Measurements from ENCODE around the gene CRISPLD2.
"Not testable (repeated sequence)": the region's sequence is repeated elsewhere in the genome, so short reads cannot be mapped to it uniquely, and the experiment has no call there.

Gene CRISPLD2

GRCh38 chr16:84868829-84869472 lies 49.2 kb downstream of the CRISPLD2 start:
- H3K9ac ChIP-seq (ENCODE audit: low read length): no peak overlapping the region
- H3K4me1 ChIP-seq (ENCODE audit: control insufficient read depth, low read depth, low read length): no peaks in the 10 kb centered on the region
- no peak overlapping the region for H3K4me3 ChIP-seq (ENCODE audit: low read length)
- H3K27me3 ChIP-seq (ENCODE audit: control insufficient read depth, insufficient read depth, low read length): no peaks in the 10 kb centered on the region
- H3K9me3 ChIP-seq (ENCODE audit: control insufficient read depth, low read depth, low read length): no peaks in the 10 kb centered on the region
- no peaks in the 10 kb centered on the region for H3K36me3 ChIP-seq (ENCODE audit: control insufficient read depth, low read depth, low read length)
- no peak overlapping the region for H3K27ac ChIP-seq (ENCODE audit: low read length)

GRCh38 chr16:84869473-84869845 lies 49.7 kb downstream of the CRISPLD2 start:
- H3K4me1 ChIP-seq (ENCODE audit: control insufficient read depth, low read depth, low read length): no peaks in the 10 kb centered on the region
- no peak overlapping the region for H3K4me3 ChIP-seq (ENCODE audit: low read length)
- no peaks in the 10 kb centered on the region for H3K27me3 ChIP-seq (ENCODE audit: control insufficient read depth, insufficient read depth, low read length)
- H3K36me3 ChIP-seq (ENCODE audit: control insufficient read depth, low read depth, low read length): no peaks in the 10 kb centered on the region
- H3K9ac ChIP-seq (ENCODE audit: low read length): no peak overlapping the region
- H3K9me3 ChIP-seq (ENCODE audit: control insufficient read depth, low read depth, low read length): no peaks in the 10 kb centered on the region
- H3K27ac ChIP-seq (ENCODE audit: low read length): no peak overlapping the region

- not testable (repeated sequence) for H3K4me3 ChIP-seq (ENCODE audit: low read length); H3K27me3 ChIP-seq (ENCODE audit: control insufficient read depth, insufficient read depth, low read length); H3K4me1 ChIP-seq (ENCODE audit: control insufficient read depth, low read depth, low read length); H3K9me3 ChIP-seq (ENCODE audit: control insufficient read depth, low read depth, low read length); H3K36me3 ChIP-seq (ENCODE audit: control insufficient read depth, low read depth, low read length); H3K9ac ChIP-seq (ENCODE audit: low read length); H3K27ac ChIP-seq (ENCODE audit: low read length)
Measured at GRCh38 chr16:84872971-84873370, 53.2 kb downstream of the CRISPLD2 start.

- Histone ChIP-seq H3K9me3 (ENCODE audit: control insufficient read depth, low read depth, low read length) (no peaks in the 10 kb centered on the region), H3K4me3 (ENCODE audit: low read length) (no peak overlapping the region), H3K36me3 (ENCODE audit: control insufficient read depth, low read depth, low read length) (no peaks in the 10 kb centered on the region), H3K9ac (ENCODE audit: low read length) (no peak overlapping the region), H3K27ac (ENCODE audit: low read length) (no peak overlapping the region), H3K27me3 (ENCODE audit: control insufficient read depth, insufficient read depth, low read length) (no peaks in the 10 kb centered on the region), H3K4me1 (ENCODE audit: control insufficient read depth, low read depth, low read length) (no peaks in the 10 kb centered on the region)
Measured at GRCh38 chr16:84874004-84874435, 54.2 kb downstream of the CRISPLD2 start.

GRCh38 chr16:84874553-84874952 lies 54.8 kb downstream of the CRISPLD2 start:
- Histone ChIP-seq H3K27ac (ENCODE audit: low read length) (no peak overlapping the region), H3K9ac (ENCODE audit: low read length) (no peak overlapping the region), H3K4me1 (ENCODE audit: control insufficient read depth, low read depth, low read length) (no peaks in the 10 kb centered on the region), H3K9me3 (ENCODE audit: control insufficient read depth, low read depth, low read length) (no peaks in the 10 kb centered on the region), H3K4me3 (ENCODE audit: low read length) (no peak overlapping the region), H3K36me3 (ENCODE audit: control insufficient read depth, low read depth, low read length) (no peaks in the 10 kb centered on the region), H3K27me3 (ENCODE audit: control insufficient read depth, insufficient read depth, low read length) (no peaks in the 10 kb centered on the region)

GRCh38 chr16:84874983-84875382 lies 55.2 kb downstream of the CRISPLD2 start:
- no peaks in the 10 kb centered on the region for H3K36me3 ChIP-seq (ENCODE audit: control insufficient read depth, low read depth, low read length)
- H3K9me3 ChIP-seq (ENCODE audit: control insufficient read depth, low read depth, low read length): no peaks in the 10 kb centered on the region
- H3K9ac ChIP-seq (ENCODE audit: low read length): no peak overlapping the region
- no peak overlapping the region for H3K4me3 ChIP-seq (ENCODE audit: low read length)
- no peaks in the 10 kb centered on the region for H3K4me1 ChIP-seq (ENCODE audit: control insufficient read depth, low read depth, low read length)
- H3K27me3 ChIP-seq (ENCODE audit: control insufficient read depth, insufficient read depth, low read length): no peaks in the 10 kb centered on the region
- no peak overlapping the region for H3K27ac ChIP-seq (ENCODE audit: low read length)

GRCh38 chr16:84875846-84876245 lies 56.1 kb downstream of the CRISPLD2 start:
- Histone ChIP-seq H3K4me1 (ENCODE audit: control insufficient read depth, low read depth, low read length) (no peaks in the 10 kb centered on the region), H3K27me3 (ENCODE audit: control insufficient read depth, insufficient read depth, low read length) (no peaks in the 10 kb centered on the region), H3K27ac (ENCODE audit: low read length) (no peak overlapping the region), H3K9me3 (ENCODE audit: control insufficient read depth, low read depth, low read length) (no peaks in the 10 kb centered on the region), H3K4me3 (ENCODE audit: low read length) (no peak overlapping the region), H3K9ac (ENCODE audit: low read length) (no peak overlapping the region), H3K36me3 (ENCODE audit: control insufficient read depth, low read depth, low read length) (no peaks in the 10 kb centered on the region)

GRCh38 chr16:84876873-84877606 lies 57.3 kb downstream of the CRISPLD2 start:
- H3K27me3 ChIP-seq (ENCODE audit: control insufficient read depth, insufficient read depth, low read length): no peaks in the 10 kb centered on the region
- no peak overlapping the region for H3K4me3 ChIP-seq (ENCODE audit: low read length)
- no peaks in the 10 kb centered on the region for H3K9me3 ChIP-seq (ENCODE audit: control insufficient read depth, low read depth, low read length)
- H3K4me1 ChIP-seq (ENCODE audit: control insufficient read depth, low read depth, low read length): no peaks in the 10 kb centered on the region
- no peaks in the 10 kb centered on the region for H3K36me3 ChIP-seq (ENCODE audit: control insufficient read depth, low read depth, low read length)
- no peak overlapping the region for H3K9ac ChIP-seq (ENCODE audit: low read length)
- no peak overlapping the region for H3K27ac ChIP-seq (ENCODE audit: low read length)

GRCh38 chr16:84878770-84879169 lies 59.0 kb downstream of the CRISPLD2 start:
- Histone ChIP-seq H3K9ac (ENCODE audit: low read length) (no peak overlapping the region), H3K36me3 (ENCODE audit: control insufficient read depth, low read depth, low read length) (no peaks in the 10 kb centered on the region), H3K9me3 (ENCODE audit: control insufficient read depth, low read depth, low read length) (no peaks in the 10 kb centered on the region), H3K27me3 (ENCODE audit: control insufficient read depth, insufficient read depth, low read length) (no peaks in the 10 kb centered on the region), H3K27ac (ENCODE audit: low read length) (no peak overlapping the region), H3K4me3 (ENCODE audit: low read length) (no peak overlapping the region), H3K4me1 (ENCODE audit: control insufficient read depth, low read depth, low read length) (peaks cover 6% of the 10 kb centered on the region)

- Histone ChIP-seq H3K9me3 (ENCODE audit: control insufficient read depth, low read depth, low read length) (no peaks in the 10 kb centered on the region), H3K27ac (ENCODE audit: low read length) (no peak overlapping the region), H3K36me3 (ENCODE audit: control insufficient read depth, low read depth, low read length) (no peaks in the 10 kb centered on the region), H3K27me3 (ENCODE audit: control insufficient read depth, insufficient read depth, low read length) (no peaks in the 10 kb centered on the region), H3K4me1 (ENCODE audit: control insufficient read depth, low read depth, low read length) (peaks cover 11% of the 10 kb centered on the region), H3K9ac (ENCODE audit: low read length) (no peak overlapping the region), H3K4me3 (ENCODE audit: low read length) (no peak overlapping the region)
Measured at GRCh38 chr16:84879569-84880487, 60.0 kb downstream of the CRISPLD2 start.

- Histone ChIP-seq H3K9ac (ENCODE audit: low read length) (no peak overlapping the region), H3K9me3 (ENCODE audit: control insufficient read depth, low read depth, low read length) (no peaks in the 10 kb centered on the region), H3K27ac (ENCODE audit: low read length) (no peak overlapping the region), H3K27me3 (ENCODE audit: control insufficient read depth, insufficient read depth, low read length) (no peaks in the 10 kb centered on the region), H3K4me3 (ENCODE audit: low read length) (no peak overlapping the region), H3K36me3 (ENCODE audit: control insufficient read depth, low read depth, low read length) (no peaks in the 10 kb centered on the region), H3K4me1 (ENCODE audit: control insufficient read depth, low read depth, low read length) (peaks cover 22% of the 10 kb centered on the region)
Measured at GRCh38 chr16:84881702-84882521, 62.1 kb downstream of the CRISPLD2 start.

All from iPS-18a (cell line).